Upper lobe of left lung (tissue), 6 donors: ENCODE measurements around the gene LYPD4. TPM values are rescaled to one million over a fixed set of nuclear protein-coding genes. Genes with fewer than 3 reads are reported as not detected.
A peak's percentile ranks its signal among the peaks of the same experiment; 100 is the strongest.

Experiments
- ATAC-seq, 2 donors: fragments of 200-7000 bp; cut with Tn5 transposase; one replicate each; pipeline ENCODE4 v1.9.1; 2022; ENCODE audit warnings: mild to moderate bottlenecking in 2 of 2, moderate library complexity in 2 of 2; ENCODE audit not compliant: low FRiP score in 2 of 2
- DNase-seq, 2 donors: peaks; one replicate each; pipeline ENCODE4 v3.0.0-alpha.2; 2019 to 2020
- H3K27ac ChIP-seq, 4 donors: fragments of 200-600 bp; sonication (generic); one replicate each; pipeline ENCODE4 v1.5.1; 2016 to 2019
- H3K27me3 ChIP-seq, 4 donors: fragments of 200-600 bp; sonication (generic); one replicate each; pipeline ENCODE4 v1.5.1; 2017 to 2019
- H3K36me3 ChIP-seq, 4 donors: fragments of 200-600 bp; sonication (generic); one replicate each; pipeline ENCODE4 v1.5.1; 2016 to 2019
- H3K4me1 ChIP-seq, 4 donors: fragments of 200-600 bp; sonication (generic); one replicate each; pipeline ENCODE4 v1.5.1; 2018 to 2019
- H3K4me3 ChIP-seq, 4 donors: fragments of 200-600 bp; sonication (generic); one replicate each; pipeline ENCODE4 v1.5.1; 2017 to 2019; ENCODE audit warnings: mild to moderate bottlenecking in 2 of 4, moderate library complexity in 1 of 4
- H3K9me3 ChIP-seq, 4 donors: fragments of 200-600 bp; sonication (generic); one replicate each; pipeline ENCODE4 v1.5.1; 2018 to 2019
- CTCF ChIP-seq, 6 experiments: fragments of 450-650 bp in 4 of 6; fragments of 200-600 bp in 2 of 6; sonication (generic) in 2 of 6; IDR thresholded peaks; one replicate each; pipeline ENCODE4 v1.5.1; 2016 to 2019; ENCODE audit warnings: antibody characterized with exemption in 6 of 6
- EP300 ChIP-seq, 4 donors: sonication (generic); formaldehyde crosslinking; IDR thresholded peaks; one replicate each; pipeline ENCODE4 v1.5.1; 2017; ENCODE audit warnings: antibody characterized with exemption in 4 of 4, control low read depth in 2 of 4
- POLR2A ChIP-seq, 4 donors: fragments of 450-650 bp; IDR thresholded peaks; one replicate each; pipeline ENCODE4 v1.5.1; 2016 to 2017; ENCODE audit warnings: antibody characterized with exemption in 4 of 4, mild to moderate bottlenecking in 2 of 4
- POLR2AphosphoS5 ChIP-seq, 2 donors: sonication (generic); formaldehyde crosslinking; IDR thresholded peaks; one replicate each; pipeline ENCODE4 v1.5.1; 2017; ENCODE audit warnings: antibody characterized with exemption in 2 of 2
- WGBS, 2 donors: methylation state at CpG; one replicate each; pipeline ENCODE4 v1.1.5; 2017 to 2018; 5-methylcytosine and 5-hydroxymethylcytosine counted together
- total RNA-seq, 6 donors: library from RNA; depleted of rRNA in 4 of 6; stranded (reverse); fragments of >200 nt in 4 of 6; gene quantifications; one replicate each; pipeline versions ENCODE4 v1.1.0 to v1.2.1, GENCODE V29; 2016 to 2021
- donor health status: DM: no; HTN: no; CAD: no; lungs with moderate emphysema.
- donor health status: DM: no; HTN: yes; CAD: no; lungs with severe emphysema.

LYPD4 gene
- total RNA-seq, 6 donors from 2014 or later, result not detected

DNA sequence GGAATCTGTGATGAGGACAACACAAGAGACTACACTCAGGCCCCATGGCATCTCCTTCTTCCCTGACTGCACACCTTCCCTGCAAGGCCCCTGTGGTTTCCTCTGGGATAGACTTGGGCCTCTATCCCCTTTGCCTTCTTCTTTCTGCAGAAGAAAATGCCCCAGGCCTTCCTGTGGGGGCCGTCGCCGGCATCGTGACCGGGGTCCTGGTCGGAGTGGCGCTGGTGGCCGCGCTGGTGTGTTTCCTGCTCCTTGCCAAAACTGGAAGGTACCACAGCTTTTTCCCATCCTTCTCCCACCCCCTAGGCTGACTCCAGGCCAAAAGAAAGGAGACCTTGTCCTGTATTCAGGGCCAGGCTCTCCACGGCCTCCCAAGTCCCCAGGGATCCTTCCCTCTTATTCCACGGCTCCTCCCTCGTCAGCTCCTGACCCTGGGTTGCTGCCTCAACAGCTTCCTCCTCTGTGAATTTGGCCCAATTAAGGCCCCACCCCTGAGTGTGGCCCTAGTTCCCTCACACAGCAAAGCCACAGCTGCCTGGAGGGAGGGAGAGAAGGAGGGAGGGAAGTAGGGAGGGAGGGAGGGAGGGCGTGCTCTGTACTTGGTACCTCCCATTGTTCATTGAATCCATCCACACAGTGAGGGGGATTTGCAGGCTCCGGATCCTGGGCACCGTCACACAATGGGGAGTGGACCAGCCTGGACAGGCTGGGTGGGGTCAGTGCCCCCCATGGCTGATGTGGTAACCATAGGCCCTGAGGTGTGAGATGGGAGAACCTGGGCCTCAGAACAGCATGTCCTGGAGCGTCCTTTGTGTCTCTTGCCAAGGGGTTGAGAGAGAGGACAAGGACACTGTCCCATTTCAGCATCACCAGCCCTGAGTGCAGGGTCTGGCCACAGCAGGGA, 35.6 kb downstream of the LYPD4 start:
- WGBS, 2 donors, result 64 to 78% methylated on average over 16 of the region's 16 CpGs

GRCh38 chr19:41807176-41807575, 37.3 kb downstream of the LYPD4 start:
- WGBS, 2 donors, result 69 to 93% methylated on average over 2 to 3 of the region's 3 CpGs
- TF ChIP-seq POLR2AphosphoS5 (IDR thresholded peaks at IDR 0.05), result no peak
- no peak for TF ChIP-seq EP300 (IDR thresholded peaks at IDR 0.05)
- TF ChIP-seq CTCF (IDR thresholded peaks at IDR 0.05), result no peak
- TF ChIP-seq POLR2A (IDR thresholded peaks at IDR 0.05), result no peak
- no peak for DNase-seq
- Histone ChIP-seq H3K9me3 (no peaks in the 10 kb centered on the region), H3K27me3 (no peaks in the 10 kb centered on the region), H3K4me1 (peaks cover 0 to 8% (median 4%) of the 10 kb centered on the region in 4 donors), H3K36me3 (no peaks in the 10 kb centered on the region), H3K4me3 (no peak overlapping the region), H3K27ac (peak overlapping the region in 2 of 4 donors; percentile 82 to 87)
- no peak for ATAC-seq

More for the DNA sequence above, 35.6 kb downstream of the LYPD4 start:
- H3K36me3 ChIP-seq, result no peaks in the 10 kb centered on the region
- TF ChIP-seq CTCF (IDR thresholded peaks at IDR 0.05) (no peak), POLR2AphosphoS5 (IDR thresholded peaks at IDR 0.05) (peak in 1 of 2 donors; percentile 17), EP300 (IDR thresholded peaks at IDR 0.05) (no peak), POLR2A (IDR thresholded peaks at IDR 0.05) (no peak)
- DNase-seq, result peak; percentile 74 to 76
- no peaks in the 10 kb centered on the region for H3K27me3 ChIP-seq
- no peak overlapping the region for H3K4me3 ChIP-seq
- H3K27ac ChIP-seq, result peak overlapping the region; percentile 44 to 87 (median 81)
- peak; percentile 52 to 73 for ATAC-seq
- no peaks in the 10 kb centered on the region for H3K9me3 ChIP-seq
- peaks cover 0 to 4% (median 2%) of the 10 kb centered on the region in 4 donors for H3K4me1 ChIP-seq

DNA sequence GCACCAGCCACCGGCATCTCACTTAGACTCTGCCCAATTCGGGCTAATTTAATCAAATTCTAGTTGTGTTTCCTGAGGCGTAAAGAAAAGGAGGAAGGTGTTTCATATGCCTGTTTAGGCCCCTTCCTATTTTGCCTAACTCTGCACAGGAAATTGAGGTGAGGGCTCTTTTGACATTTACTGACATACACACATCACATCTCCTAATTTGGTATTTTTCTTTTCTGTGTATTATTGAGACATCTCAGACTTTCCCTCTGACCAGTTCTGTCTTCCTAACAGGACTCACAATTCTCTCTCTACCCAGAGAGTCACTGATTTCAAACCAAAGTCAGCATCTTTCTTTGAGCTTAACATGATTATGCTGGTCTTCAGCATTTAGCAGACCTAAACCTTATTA, 40.1 kb downstream of the LYPD4 start:
- no peak for ATAC-seq
- no peak for DNase-seq
- no peak overlapping the region for H3K4me3 ChIP-seq
- H3K4me1 ChIP-seq, result peaks cover 0 to 6% (median 2%) of the 10 kb centered on the region in 4 donors
- peak overlapping the region in 3 of 4 donors; percentile 63 to 84 (median 81) for H3K27ac ChIP-seq
- H3K27me3 ChIP-seq, result no peaks in the 10 kb centered on the region
- no peaks in the 10 kb centered on the region for H3K9me3 ChIP-seq
- WGBS, 2 donors, result 74 to 80% methylated on average over 3 of the region's 3 CpGs
- no peaks in the 10 kb centered on the region for H3K36me3 ChIP-seq
- TF ChIP-seq POLR2AphosphoS5 (IDR thresholded peaks at IDR 0.05), result no peak
- TF ChIP-seq CTCF (IDR thresholded peaks at IDR 0.05), result no peak
- no peak for TF ChIP-seq EP300 (IDR thresholded peaks at IDR 0.05)
- no peak for TF ChIP-seq POLR2A (IDR thresholded peaks at IDR 0.05)

- WGBS, 2 donors, result 69 to 79% methylated on average over 2 of the region's 2 CpGs
- no peak for ATAC-seq
- no peak for DNase-seq
- no peak for TF ChIP-seq POLR2A (IDR thresholded peaks at IDR 0.05)
- no peak for TF ChIP-seq POLR2AphosphoS5 (IDR thresholded peaks at IDR 0.05)
- TF ChIP-seq EP300 (IDR thresholded peaks at IDR 0.05), result no peak
- TF ChIP-seq CTCF (IDR thresholded peaks at IDR 0.05), result no peak
- H3K27ac ChIP-seq, result peak overlapping the region; percentile 56 to 84 (median 80)
- H3K36me3 ChIP-seq, result no peaks in the 10 kb centered on the region
- no peaks in the 10 kb centered on the region for H3K27me3 ChIP-seq
- peaks cover 0 to 6% (median 2%) of the 10 kb centered on the region in 4 donors for H3K4me1 ChIP-seq
- no peaks in the 10 kb centered on the region for H3K9me3 ChIP-seq
- H3K4me3 ChIP-seq, result no peak overlapping the region
Measured at GRCh38 chr19:41802770-41803169, 41.7 kb downstream of the LYPD4 start.
